GM21367 (cell line): ENCODE data around the gene SMARCA4.

Source experiments
- ATAC-seq: cut with Tn5 transposase; IDR thresholded peaks from one replicate; pipeline ENCODE4 v1.9.1; 2021; ENCODE audit not compliant: unreplicated experiment

The SMARCA4 gene

DNA sequence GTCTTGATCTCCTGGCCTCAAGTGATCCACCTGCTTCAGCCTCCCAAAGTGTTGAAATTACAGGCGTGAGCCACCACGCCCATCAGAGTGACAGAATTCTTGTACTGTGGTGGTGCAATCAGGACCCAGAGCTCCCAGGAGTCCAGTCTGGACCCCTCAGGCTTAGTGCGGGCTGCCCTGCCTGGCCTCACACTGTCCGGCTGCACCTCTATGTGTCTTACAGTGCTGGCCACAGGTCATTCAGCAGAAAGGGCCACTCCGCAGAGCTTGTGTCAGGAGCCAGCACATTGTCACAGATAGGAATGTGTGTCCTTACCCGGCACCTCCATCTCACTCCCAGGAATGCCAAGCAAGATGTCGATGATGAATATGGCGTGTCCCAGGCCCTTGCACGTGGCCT is 49.2 kb downstream of the SMARCA4 start:
- no peak for ATAC-seq

GRCh38 chr19:11012507-11012906 is 51.7 kb downstream of the SMARCA4 start:
- ATAC-seq = no peak

- no peak for ATAC-seq
Observed at GRCh38 chr19:11013771-11014170, 52.9 kb downstream of the SMARCA4 start.

DNA sequence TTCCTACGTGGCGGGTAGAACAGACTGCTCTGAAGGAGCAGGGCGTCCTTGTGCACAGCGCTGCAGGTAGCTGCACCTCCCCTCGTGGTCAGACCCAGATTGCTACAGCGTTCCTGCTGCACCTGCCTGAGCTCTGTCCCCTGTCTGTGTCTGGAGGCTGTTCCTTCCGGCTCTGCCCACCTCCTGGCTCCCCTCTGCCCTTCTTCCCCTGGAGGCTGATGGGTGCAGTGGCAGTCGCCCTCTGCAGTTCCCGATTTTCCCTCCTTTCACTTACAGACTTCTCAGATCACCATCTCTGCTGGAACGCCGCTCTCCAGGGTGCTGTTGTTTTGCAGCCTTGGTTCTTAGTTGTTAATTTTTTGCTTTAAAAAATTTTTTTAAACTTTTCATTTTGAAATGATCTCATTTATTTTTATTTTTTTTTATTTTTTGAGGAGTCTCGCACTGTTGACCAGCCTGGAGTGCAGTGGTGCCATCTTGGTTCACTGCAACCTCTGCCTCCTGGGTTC is 53.6 kb downstream of the SMARCA4 start:
- ATAC-seq = no peak

DNA sequence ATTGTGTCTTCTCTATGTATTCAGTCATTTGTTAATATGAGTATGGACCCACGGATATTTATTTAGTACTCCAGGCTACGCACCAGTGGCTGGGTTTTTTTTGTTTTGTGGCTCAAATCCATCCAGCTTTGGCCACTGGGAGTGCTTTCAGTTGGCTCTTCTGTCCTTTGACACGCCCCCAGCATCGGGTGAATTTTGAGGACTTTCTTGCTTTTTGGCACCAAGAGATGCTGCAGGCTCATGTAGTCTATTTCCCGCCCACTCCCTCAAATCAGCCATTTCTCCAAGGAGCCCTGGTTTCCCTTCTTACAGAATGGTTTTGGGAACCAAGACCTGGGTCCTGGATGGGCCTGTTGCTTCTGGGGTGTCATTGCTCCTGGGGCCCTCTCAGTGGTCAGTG is 55.8 kb downstream of the SMARCA4 start:
- no peak for ATAC-seq

GRCh38 chr19:11017275-11018035 is 56.6 kb downstream of the SMARCA4 start:
- no peak for ATAC-seq

- no peak for ATAC-seq
Observed at GRCh38 chr19:11018179-11018578, 57.3 kb downstream of the SMARCA4 start.

GRCh38 chr19:11018763-11019162 is 57.9 kb downstream of the SMARCA4 start:
- no peak for ATAC-seq

DNA sequence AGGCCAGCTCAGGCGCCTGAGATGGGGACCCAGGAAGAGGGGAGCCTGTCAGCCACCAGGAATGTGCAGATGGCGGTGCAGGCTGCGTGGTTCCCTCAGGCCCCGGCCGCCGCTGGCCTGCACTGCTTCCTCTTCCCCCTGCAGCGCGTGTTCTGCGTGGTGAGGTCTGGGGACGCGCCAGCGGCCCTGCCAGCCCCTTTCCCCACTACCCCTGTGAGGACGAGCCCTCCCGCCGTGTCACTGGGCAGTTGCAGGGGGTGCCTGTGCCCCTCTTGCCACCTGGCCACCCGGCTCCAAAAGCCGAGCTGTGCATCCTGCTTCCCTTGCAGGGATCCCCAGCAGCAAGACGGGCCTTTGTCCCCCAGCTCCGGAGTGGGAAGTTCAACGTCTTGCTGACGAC is 58.4 kb downstream of the SMARCA4 start:
- ATAC-seq = no peak

- ATAC-seq = no peak
Observed at GRCh38 chr19:11019824-11020223, 59.0 kb downstream of the SMARCA4 start.

DNA sequence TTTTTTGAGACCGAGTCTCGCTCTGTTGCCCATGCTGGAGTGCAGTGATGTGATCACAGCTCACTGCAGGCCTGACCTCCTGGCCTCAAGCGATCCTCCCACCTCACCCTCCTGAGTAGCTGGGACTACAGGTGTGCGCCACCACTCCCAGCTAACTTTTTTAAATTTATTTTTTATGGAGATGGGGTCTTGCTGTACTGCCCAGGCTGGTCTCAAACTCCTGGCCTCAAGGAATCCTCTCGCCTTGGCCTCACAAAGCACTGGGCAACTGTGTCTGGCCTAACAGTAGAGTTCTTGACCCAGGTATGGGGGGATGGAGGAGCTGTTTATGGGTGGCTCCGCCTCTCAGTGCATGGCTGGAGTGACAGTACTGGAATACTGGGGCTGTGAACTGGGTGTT is 59.6 kb downstream of the SMARCA4 start:
- ATAC-seq = no peak

- no peak for ATAC-seq
Observed at GRCh38 chr19:11020982-11021759, 60.3 kb downstream of the SMARCA4 start.

- ATAC-seq = no peak
Observed at GRCh38 chr19:11021760-11022144, 60.9 kb downstream of the SMARCA4 start.

- no peak for ATAC-seq
Observed at GRCh38 chr19:11023016-11023415, 62.2 kb downstream of the SMARCA4 start.

GRCh38 chr19:11023710-11024109 is 62.9 kb downstream of the SMARCA4 start:
- ATAC-seq = no peak

- no peak for ATAC-seq
Observed at GRCh38 chr19:11024259-11024658, 63.4 kb downstream of the SMARCA4 start.

GRCh38 chr19:11025006-11025405 is 64.2 kb downstream of the SMARCA4 start:
- ATAC-seq = no peak

DNA sequence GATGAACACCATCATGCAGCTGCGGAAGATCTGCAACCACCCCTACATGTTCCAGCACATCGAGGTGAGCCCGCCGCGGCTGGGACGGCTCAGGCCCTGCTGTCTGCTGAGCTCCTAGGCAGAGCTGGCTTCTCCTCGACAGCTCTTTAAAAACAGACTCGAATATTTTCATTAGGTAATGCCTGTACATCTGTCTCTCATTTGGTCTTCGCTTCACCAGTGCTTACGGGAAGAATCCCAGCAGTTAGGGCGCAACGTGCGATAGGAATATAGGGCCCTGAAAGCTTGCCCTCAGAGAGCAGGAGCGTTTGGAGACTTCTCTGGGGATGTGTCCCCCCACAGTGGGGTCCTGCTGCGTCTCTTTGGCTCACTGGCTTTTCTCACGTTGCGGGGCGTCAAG is 64.6 kb downstream of the SMARCA4 start:
- ATAC-seq = no peak

- ATAC-seq = no peak
Observed at GRCh38 chr19:11025997-11026396, 65.2 kb downstream of the SMARCA4 start.

- ATAC-seq = no peak
Observed at GRCh38 chr19:11027381-11027780, 66.6 kb downstream of the SMARCA4 start.

- no peak for ATAC-seq
Observed at GRCh38 chr19:11028146-11028545, 67.3 kb downstream of the SMARCA4 start.

GRCh38 chr19:11031421-11032070 is 70.7 kb downstream of the SMARCA4 start:
- no peak for ATAC-seq
